ENCODE data around the gene MSI2. TPM values are rescaled to one million over a fixed set of nuclear protein-coding genes. Genes with fewer than 3 reads are reported as not detected.

MSI2 gene
- total and polyA plus RNA-seq, 2 donors (not counting 1 experiment from before 2014, with no cell fraction given) = 16.1 to 196 TPM

DNA sequence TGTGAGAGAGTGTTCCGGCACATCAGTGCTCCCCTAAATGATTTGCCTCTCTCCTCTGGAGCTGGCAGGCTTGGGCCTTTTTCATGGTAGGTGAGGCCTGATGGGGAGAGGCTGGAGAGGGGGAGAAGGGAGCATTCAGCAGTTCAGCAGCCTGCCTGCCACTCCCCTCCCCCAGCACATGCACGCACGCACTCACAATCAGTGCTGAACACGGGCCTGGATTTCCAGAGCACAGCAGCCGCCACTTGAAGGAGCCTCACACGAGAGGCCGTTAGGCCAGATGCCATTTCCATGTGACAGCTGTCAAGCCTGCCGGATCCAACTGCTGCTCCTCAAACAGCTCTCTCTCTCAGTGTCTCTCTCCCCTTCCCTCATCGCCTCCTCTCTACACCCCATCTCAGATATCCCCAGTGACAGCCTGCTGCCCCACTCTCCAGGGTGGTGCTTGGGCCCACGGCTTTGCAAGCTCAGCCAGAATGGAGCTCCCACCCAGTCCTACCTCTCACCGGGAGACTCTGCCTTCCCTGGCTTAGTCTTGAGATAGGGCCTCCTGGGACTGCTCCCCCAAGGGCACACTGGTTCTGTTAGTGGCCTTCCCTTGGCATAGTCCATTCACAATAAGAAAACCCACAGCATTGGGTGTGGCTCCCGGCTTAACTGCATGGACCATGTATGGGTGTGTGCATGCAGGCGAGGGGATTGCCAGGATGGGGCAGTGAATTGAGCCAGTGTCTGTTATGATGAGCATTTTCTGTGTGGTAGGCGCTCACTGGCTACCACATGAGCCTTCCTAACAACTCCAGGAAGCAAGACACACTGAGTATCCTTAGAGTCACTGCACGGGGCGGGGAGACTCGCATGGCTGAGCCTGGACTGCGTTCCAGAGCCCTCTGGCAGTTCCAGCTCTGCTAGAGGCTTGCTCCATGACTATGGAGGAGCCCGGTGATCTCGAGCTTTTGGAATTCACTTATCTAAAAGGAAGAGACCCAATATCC, 262.6 kb downstream of the MSI2 start:
- H3K27ac Mint-ChIP-seq = no peak overlapping the region
- Histone ChIP-seq H3K79me2 (ENCODE audit: control insufficient read depth, insufficient read depth, low read length) (peaks cover 17% of the 10 kb centered on the region), H3K36me3 (replicated peaks in 1 of 2; ENCODE audit: control extremely low read depth in 1 of 2, control insufficient read depth in 1 of 2, extremely low read depth in 1 of 2, insufficient read depth in 2 of 2, low read length in 1 of 2) (no peaks in the 10 kb centered on the region), H3K27ac (ENCODE audit: low read length in 2 of 2) (no peak overlapping the region), H3K4me2 (replicated peaks; ENCODE audit: low read depth, low read length, poor library complexity, severe bottlenecking) (no peak overlapping the region), H2AFZ (ENCODE audit: insufficient read depth, low read depth, low read length, poor library complexity, severe bottlenecking) (no peak overlapping the region), H3K27me3 (replicated peaks in 1 of 4; ENCODE audit: control extremely low read depth in 1 of 4, control insufficient read depth in 3 of 4, insufficient read depth in 4 of 4, low read length in 3 of 4) (no peaks in the 10 kb centered on the region), H3K4me3 (ENCODE audit: control extremely low read depth in 1 of 5, extremely low read depth in 1 of 5, insufficient read depth in 1 of 5, low read depth in 2 of 5, low read length in 4 of 5) (no peak overlapping the region), H3K4me1 (ENCODE audit: control insufficient read depth in 2 of 2, insufficient read depth in 2 of 2, low read length in 2 of 2) (peaks cover 10 to 15% of the 10 kb centered on the region in 2 donors), H3K9me3 (ENCODE audit: control extremely low read depth in 1 of 3, control insufficient read depth in 2 of 3, insufficient read depth in 1 of 3, low read length in 2 of 3) (no peaks in the 10 kb centered on the region), H4K20me1 (ENCODE audit: control insufficient read depth, insufficient read depth, low read length, poor library complexity, severe bottlenecking) (no peaks in the 10 kb centered on the region), H3K9ac (ENCODE audit: low read length) (no peak overlapping the region)
- CTCF ChIA-PET = interaction anchor here (0.6 to 1.0 kb wide), 2 partner anchors 34 to 153 kb away, joined by 3 to 5 read pairs; no protein-coding TSS in a partner anchor
- H3K27me3 Mint-ChIP-seq = no peaks in the 10 kb centered on the region
- intact Hi-C loops (cut with micrococcal nuclease) = no loop called here
- ATAC-seq (ENCODE audit: low read depth) (no peak), DNase-seq (no peak)
- POLR2A ChIA-PET = no interaction called here
- no peak for TF ChIP-seq EZH2 (IDR thresholded peaks at IDR 0.05; ENCODE audit: borderline replicate concordance, insufficient read depth, low read depth, low read length, poor library complexity, severe bottlenecking)
- TF ChIP-seq, protein P1, sequence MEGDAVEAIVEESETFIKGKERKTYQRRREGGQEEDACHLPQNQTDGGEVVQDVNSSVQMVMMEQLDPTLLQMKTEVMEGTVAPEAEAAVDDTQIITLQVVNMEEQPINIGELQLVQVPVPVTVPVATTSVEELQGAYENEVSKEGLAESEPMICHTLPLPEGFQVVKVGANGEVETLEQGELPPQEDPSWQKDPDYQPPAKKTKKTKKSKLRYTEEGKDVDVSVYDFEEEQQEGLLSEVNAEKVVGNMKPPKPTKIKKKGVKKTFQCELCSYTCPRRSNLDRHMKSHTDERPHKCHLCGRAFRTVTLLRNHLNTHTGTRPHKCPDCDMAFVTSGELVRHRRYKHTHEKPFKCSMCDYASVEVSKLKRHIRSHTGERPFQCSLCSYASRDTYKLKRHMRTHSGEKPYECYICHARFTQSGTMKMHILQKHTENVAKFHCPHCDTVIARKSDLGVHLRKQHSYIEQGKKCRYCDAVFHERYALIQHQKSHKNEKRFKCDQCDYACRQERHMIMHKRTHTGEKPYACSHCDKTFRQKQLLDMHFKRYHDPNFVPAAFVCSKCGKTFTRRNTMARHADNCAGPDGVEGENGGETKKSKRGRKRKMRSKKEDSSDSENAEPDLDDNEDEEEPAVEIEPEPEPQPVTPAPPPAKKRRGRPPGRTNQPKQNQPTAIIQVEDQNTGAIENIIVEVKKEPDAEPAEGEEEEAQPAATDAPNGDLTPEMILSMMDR (IDR thresholded peaks at IDR 0.05) = no peak
- H3K4me1 Mint-ChIP-seq = peaks cover 25% of the 10 kb centered on the region
- no peak overlapping the region for H3K4me3 Mint-ChIP-seq
- WGBS (ENCODE audit: insufficient coverage) = 88% methylated on average over 18 of the region's 20 CpGs
- no peaks in the 10 kb centered on the region for H3K9me3 Mint-ChIP-seq (ENCODE audit: insufficient read depth)

DNA sequence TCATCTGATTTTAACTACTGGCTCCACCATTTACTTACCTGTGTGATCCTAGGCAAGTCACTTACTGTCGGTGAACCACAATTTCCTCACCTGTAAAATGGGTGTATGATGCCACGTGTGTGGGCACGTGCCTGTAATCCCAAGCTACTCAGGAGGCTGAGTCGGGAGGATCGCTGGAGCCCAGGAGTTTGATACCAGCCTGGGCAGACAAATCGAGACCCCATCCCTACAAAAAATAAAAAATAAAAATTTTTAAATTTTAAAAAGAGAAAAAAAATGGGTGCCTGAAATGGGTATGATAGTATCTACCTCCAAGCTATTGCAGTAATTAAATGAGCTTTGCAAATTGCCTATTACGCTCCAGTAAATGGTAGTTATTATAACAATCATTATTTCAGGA, 263.5 kb downstream of the MSI2 start:
- WGBS (ENCODE audit: insufficient coverage) = 100% methylated on average over 3 of the region's 7 CpGs
- CTCF ChIA-PET = interaction anchor here (0.7 to 1.0 kb wide), 3 partner anchors 152 to 314 kb away, joined by 3 to 5 read pairs (median 3); no protein-coding TSS in a partner anchor

More for the DNA sequence above, 263.5 kb downstream of the MSI2 start:
- DNase-seq = no peak
- POLR2A ChIA-PET = interaction anchor here (0.6 kb wide), 1 partner anchor 204 kb away, joined by 3 read pairs; no protein-coding TSS in a partner anchor
- Histone ChIP-seq H3K9me3 (ENCODE audit: control extremely low read depth in 1 of 3, control insufficient read depth in 2 of 3, insufficient read depth in 1 of 3, low read length in 2 of 3) (no peaks in the 10 kb centered on the region), H3K9ac (ENCODE audit: low read length) (no peak overlapping the region), H3K79me2 (ENCODE audit: control insufficient read depth, insufficient read depth, low read length) (peaks cover 19% of the 10 kb centered on the region), H4K20me1 (ENCODE audit: control insufficient read depth, insufficient read depth, low read length, poor library complexity, severe bottlenecking) (no peaks in the 10 kb centered on the region), H3K36me3 (replicated peaks in 1 of 2; ENCODE audit: control extremely low read depth in 1 of 2, control insufficient read depth in 1 of 2, extremely low read depth in 1 of 2, insufficient read depth in 2 of 2, low read length in 1 of 2) (no peaks in the 10 kb centered on the region), H3K4me1 (ENCODE audit: control insufficient read depth in 2 of 2, insufficient read depth in 2 of 2, low read length in 2 of 2) (peaks cover 17 to 19% of the 10 kb centered on the region in 2 donors), H2AFZ (ENCODE audit: insufficient read depth, low read depth, low read length, poor library complexity, severe bottlenecking) (no peak overlapping the region), H3K4me3 (ENCODE audit: control extremely low read depth in 1 of 5, extremely low read depth in 1 of 5, insufficient read depth in 1 of 5, low read depth in 2 of 5, low read length in 4 of 5) (no peak overlapping the region), H3K27ac (ENCODE audit: low read length in 2 of 2) (no peak overlapping the region), H3K4me2 (replicated peaks; ENCODE audit: low read depth, low read length, poor library complexity, severe bottlenecking) (no peak overlapping the region), H3K27me3 (replicated peaks in 1 of 4; ENCODE audit: control extremely low read depth in 1 of 4, control insufficient read depth in 3 of 4, insufficient read depth in 4 of 4, low read length in 3 of 4) (no peaks in the 10 kb centered on the region)
- no peak overlapping the region for H3K27ac Mint-ChIP-seq
- H3K4me3 Mint-ChIP-seq = no peak overlapping the region
- no peak for ATAC-seq (ENCODE audit: low read depth)
- no peak for TF ChIP-seq EZH2 (IDR thresholded peaks at IDR 0.05; ENCODE audit: borderline replicate concordance, insufficient read depth, low read depth, low read length, poor library complexity, severe bottlenecking)
- no peaks in the 10 kb centered on the region for H3K27me3 Mint-ChIP-seq
- peaks cover 34% of the 10 kb centered on the region for H3K4me1 Mint-ChIP-seq
- H3K9me3 Mint-ChIP-seq (ENCODE audit: insufficient read depth) = no peaks in the 10 kb centered on the region
- intact Hi-C loops (cut with micrococcal nuclease) = no loop called here

Measured in B cell (primary cell).